GM13976 (cell line): ENCODE data around the gene CTNNA2.

ENCODE experiments used
- DNase-seq: peaks from one replicate; pipeline ENCODE4 v3.0.0; 2012; ENCODE audit warnings: low spot score
- CTCF ChIP-seq: IDR thresholded peaks from 2 replicates; pipeline ENCODE4 v1.5.1; 2012; ENCODE audit warnings: borderline replicate concordance, mild to moderate bottlenecking; ENCODE audit not compliant: insufficient read depth; ENCODE audit errors: extremely low read depth, missing control alignments, control extremely low read depth
- in situ Hi-C: fragments of 300-500 bp; cut with MboI; formaldehyde crosslinking; loops from one replicate; pipeline ENCODE4 v1.12.0; 2022; ENCODE audit warnings: low sequenced_read_pairs, mixed read lengths, inconsistent platforms; ENCODE audit not compliant: unreplicated experiment

The CTNNA2 gene

GRCh38 chr2:80148906-80149305 is 636.1 kb downstream of the CTNNA2 start:
- no peak for TF ChIP-seq CTCF
- in situ Hi-C loops = no loop called here
- DNase-seq = no peak

- in situ Hi-C loops = no loop called here
- TF ChIP-seq CTCF = no peak
- DNase-seq = no peak
These were observed 637.1 kb downstream of the CTNNA2 start for GRCh38 chr2:80149991-80150390.

GRCh38 chr2:80151248-80151647 is 638.4 kb downstream of the CTNNA2 start:
- in situ Hi-C loops = no loop called here
- TF ChIP-seq CTCF = no peak
- no peak for DNase-seq

GRCh38 chr2:80151651-80152050 is 638.8 kb downstream of the CTNNA2 start:
- in situ Hi-C loops = no loop called here
- no peak for TF ChIP-seq CTCF
- no peak for DNase-seq

- DNase-seq = no peak
- in situ Hi-C loops = no loop called here
- TF ChIP-seq CTCF = no peak
These were observed 640.3 kb downstream of the CTNNA2 start for GRCh38 chr2:80153151-80153550.

- in situ Hi-C loops = no loop called here
- no peak for DNase-seq
- TF ChIP-seq CTCF = no peak
These were observed 640.9 kb downstream of the CTNNA2 start for GRCh38 chr2:80153768-80154167.
